RWPE2 (cell line): Measurements from ENCODE around the gene ZFYVE28.

Source experiments
- ATAC-seq: fragments of 200-7000 bp; cut with Tn5 transposase; 3 replicates; pipeline ENCODE4 v1.9.1; 2021; ENCODE audit warnings: low read depth
- DNase-seq: peaks from one replicate; pipeline ENCODE4 v3.0.0-alpha.2; 2020; ENCODE audit warnings: low spot score
- H3K27ac ChIP-seq: fragments of 450-650 bp; 2 replicates; pipeline ENCODE4 v1.5.1; 2017; ENCODE audit warnings: mild to moderate bottlenecking; ENCODE audit not compliant: poor library complexity, severe bottlenecking
- H3K27me3 ChIP-seq: fragments of 250-450 bp; sonication (Bioruptor Pico); 2 replicates; pipeline ENCODE4 v1.5.1; 2021; ENCODE audit warnings: mild to moderate bottlenecking, moderate library complexity; ENCODE audit not compliant: insufficient read depth, poor library complexity, severe bottlenecking
- H3K36me3 ChIP-seq: fragments of 250-450 bp; sonication (Bioruptor Pico); 2 replicates; pipeline ENCODE4 v1.5.1; 2020; ENCODE audit warnings: low read depth, mild to moderate bottlenecking, moderate library complexity
- H3K4me1 ChIP-seq: fragments of 250-450 bp; sonication (Bioruptor Pico); 2 replicates; pipeline ENCODE4 v1.5.1; 2021; ENCODE audit warnings: mild to moderate bottlenecking, moderate library complexity; ENCODE audit not compliant: insufficient read depth, poor library complexity, severe bottlenecking
- H3K4me3 ChIP-seq: fragments of 250-450 bp; sonication (Bioruptor Pico); 2 replicates; pipeline ENCODE4 v1.5.1; 2021; ENCODE audit warnings: mild to moderate bottlenecking, moderate library complexity; ENCODE audit not compliant: severe bottlenecking
- H3K9me3 ChIP-seq: fragments of 250-450 bp; sonication (Bioruptor Pico); 2 replicates; pipeline ENCODE4 v1.5.1; 2021; ENCODE audit warnings: mild to moderate bottlenecking, moderate library complexity; ENCODE audit not compliant: severe bottlenecking
- TF ChIP-seq, protein P1 (sequence below): fragments of 450-650 bp; IDR thresholded peaks from one replicate; pipeline ENCODE4 v1.5.1; 2017; ENCODE audit warnings: mild to moderate bottlenecking, moderate library complexity; ENCODE audit not compliant: poor library complexity, severe bottlenecking

Gene ZFYVE28

DNA sequence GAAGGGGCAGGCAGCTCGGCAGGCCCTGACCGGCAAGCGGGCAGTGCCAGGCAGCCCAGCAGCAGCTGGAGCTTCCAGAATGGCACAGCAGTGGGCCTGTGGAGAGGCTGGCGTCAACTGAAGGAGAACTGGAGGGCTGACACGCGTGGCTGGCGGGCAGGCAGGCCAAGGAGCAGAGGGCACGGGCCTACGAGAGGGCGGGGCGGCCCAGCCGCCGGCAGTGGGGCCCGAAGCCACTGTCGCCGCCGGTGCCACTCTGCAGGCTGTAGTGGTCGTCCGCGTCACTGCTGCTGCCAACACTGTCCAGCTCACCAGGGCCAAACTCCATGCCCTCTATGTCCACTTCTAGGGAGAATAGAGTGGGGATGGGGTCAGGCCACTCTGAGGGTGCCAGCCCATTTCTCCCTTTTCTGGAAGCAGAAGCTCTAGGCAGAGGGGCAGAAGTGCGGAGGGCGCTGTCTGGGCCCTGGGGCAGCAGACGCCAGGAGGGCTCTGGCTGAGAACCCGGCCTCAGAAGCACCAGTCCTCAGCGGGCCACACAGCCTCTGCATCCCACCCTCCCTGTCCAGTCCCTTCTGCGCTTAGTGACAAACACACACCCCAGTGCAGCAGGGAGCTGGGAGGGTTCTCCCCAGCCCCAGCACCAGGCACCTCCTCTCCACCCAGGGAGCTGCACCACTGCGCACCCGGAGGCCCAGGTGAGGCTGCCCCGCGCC, 167.9 kb downstream of the ZFYVE28 start:
- Histone ChIP-seq H3K36me3 (peaks cover 14% of the 10 kb centered on the region), H3K27me3 (no peaks in the 10 kb centered on the region), H3K27ac (no peak overlapping the region), H3K4me1 (no peaks in the 10 kb centered on the region), H3K9me3 (no peaks in the 10 kb centered on the region), H3K4me3 (no peak overlapping the region)
- ATAC-seq (no peak), DNase-seq (no peak)
- TF ChIP-seq, protein P1, sequence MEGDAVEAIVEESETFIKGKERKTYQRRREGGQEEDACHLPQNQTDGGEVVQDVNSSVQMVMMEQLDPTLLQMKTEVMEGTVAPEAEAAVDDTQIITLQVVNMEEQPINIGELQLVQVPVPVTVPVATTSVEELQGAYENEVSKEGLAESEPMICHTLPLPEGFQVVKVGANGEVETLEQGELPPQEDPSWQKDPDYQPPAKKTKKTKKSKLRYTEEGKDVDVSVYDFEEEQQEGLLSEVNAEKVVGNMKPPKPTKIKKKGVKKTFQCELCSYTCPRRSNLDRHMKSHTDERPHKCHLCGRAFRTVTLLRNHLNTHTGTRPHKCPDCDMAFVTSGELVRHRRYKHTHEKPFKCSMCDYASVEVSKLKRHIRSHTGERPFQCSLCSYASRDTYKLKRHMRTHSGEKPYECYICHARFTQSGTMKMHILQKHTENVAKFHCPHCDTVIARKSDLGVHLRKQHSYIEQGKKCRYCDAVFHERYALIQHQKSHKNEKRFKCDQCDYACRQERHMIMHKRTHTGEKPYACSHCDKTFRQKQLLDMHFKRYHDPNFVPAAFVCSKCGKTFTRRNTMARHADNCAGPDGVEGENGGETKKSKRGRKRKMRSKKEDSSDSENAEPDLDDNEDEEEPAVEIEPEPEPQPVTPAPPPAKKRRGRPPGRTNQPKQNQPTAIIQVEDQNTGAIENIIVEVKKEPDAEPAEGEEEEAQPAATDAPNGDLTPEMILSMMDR: no peak

DNA sequence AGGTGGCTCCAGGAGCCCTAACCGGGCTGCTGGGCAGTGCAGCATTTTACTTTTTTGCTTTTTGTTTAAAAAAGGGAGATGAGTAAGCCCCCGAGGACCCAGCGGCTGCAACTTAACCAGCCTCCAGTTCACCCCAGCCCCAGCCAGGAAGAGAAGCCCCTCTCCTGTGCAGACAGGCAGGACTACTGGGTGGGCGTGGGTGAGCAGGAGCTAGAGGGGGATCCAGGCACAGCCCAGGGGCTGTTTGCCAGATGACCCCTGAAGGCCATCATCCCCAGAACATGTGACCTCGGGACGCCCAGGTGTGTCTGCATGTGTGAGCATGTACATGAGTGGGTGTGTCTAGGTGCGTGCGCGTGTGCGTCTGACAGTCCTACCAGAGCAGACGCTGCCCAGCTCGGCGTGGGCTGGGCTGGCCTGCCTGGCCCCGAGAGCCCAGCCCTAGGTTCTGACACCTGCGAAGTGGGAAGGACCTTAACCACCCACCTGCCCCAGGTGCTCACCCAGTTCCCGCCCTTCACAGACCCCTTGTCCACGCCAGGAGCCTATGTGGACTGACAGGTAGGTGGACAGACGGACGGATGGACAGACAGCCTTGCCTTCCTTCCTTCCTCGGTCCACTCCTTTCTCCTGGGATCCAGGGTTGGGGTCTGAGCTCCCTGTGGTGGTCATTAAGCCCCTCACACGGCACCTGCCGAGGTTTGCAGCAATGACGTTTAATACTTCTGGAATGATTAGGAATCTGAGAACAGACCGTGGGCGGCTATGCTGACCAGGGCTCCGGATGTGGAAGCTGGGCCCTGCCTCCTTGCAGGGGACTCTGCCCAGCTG, 168.7 kb downstream of the ZFYVE28 start:
- H3K27ac ChIP-seq: no peak overlapping the region
- no peak for ATAC-seq
- TF ChIP-seq, protein P1: no peak

DNA sequence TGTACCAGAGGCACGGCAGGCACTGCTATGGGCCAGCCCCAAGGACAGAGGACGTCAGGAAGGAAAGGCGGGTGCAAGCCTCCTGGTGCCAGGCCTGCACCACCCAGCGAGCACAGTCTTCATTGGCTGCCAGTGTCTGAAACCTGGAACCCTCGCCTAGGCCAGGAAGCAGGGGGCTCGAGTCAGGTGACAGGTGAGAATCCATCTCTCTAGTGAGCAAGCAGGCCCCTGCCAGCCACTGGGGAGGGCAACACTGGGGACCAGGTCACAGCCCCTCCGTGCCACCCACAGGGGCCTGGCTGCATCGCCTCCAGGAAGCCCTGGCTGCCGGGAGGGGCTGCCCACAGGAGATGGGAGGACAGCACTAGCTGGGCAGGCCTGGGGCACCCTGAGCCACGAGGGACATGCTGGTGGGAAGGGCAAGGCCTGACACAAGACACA, 169.6 kb downstream of the ZFYVE28 start:
- ATAC-seq: no peak
- no peak for DNase-seq
- H3K27ac ChIP-seq: no peak overlapping the region

More for the DNA sequence above, 168.7 kb downstream of the ZFYVE28 start:
- DNase-seq: peak; percentile 59
- Histone ChIP-seq H3K4me1 (no peaks in the 10 kb centered on the region), H3K4me3 (no peak overlapping the region), H3K27me3 (no peaks in the 10 kb centered on the region), H3K9me3 (no peaks in the 10 kb centered on the region), H3K36me3 (peaks cover 11% of the 10 kb centered on the region)

DNA sequence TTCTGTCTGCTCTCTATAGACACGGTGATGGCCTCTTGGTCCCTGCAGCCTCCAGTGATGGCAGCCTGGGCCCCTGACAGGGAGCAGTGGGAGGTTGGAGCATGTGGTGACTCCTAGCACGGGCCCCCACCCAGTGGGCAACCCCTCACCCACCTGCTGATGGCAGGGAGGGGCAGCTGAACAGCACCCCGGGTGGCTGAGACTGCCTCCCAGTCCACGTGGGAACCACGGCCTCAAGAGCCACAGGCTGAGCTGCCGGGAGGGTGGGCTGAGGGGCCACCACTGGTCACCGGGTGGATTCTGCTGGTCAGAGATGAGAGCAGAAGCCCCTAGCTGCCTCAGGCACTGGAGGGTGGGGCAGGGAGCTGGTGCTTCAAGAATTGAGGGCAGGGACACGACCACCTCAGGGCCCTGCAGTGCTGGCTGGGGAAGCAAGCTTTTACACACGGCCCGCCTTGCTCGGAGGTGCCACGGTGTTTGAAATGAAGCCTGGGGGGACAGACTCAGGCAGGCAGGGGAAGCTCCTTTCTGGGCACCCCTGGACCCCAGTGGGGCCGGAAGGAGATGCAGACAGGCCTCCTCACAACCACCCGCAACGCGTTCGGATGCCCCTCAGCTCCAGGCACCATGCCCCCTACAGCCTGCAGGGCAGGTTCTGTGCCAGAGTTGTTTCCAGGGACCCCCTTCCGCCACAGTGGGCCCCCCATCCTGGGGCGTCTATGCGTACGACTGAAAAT, 170.2 kb downstream of the ZFYVE28 start:
- H3K4me3 ChIP-seq: no peak overlapping the region
- no peak for ATAC-seq
- H3K4me1 ChIP-seq: no peaks in the 10 kb centered on the region
- no peak overlapping the region for H3K27ac ChIP-seq
- TF ChIP-seq, protein P1: no peak
- DNase-seq: no peak
- no peaks in the 10 kb centered on the region for H3K36me3 ChIP-seq
- H3K27me3 ChIP-seq: no peaks in the 10 kb centered on the region
- no peaks in the 10 kb centered on the region for H3K9me3 ChIP-seq

More for the DNA sequence above, 169.6 kb downstream of the ZFYVE28 start:
- H3K27me3 ChIP-seq: no peaks in the 10 kb centered on the region
- no peaks in the 10 kb centered on the region for H3K4me1 ChIP-seq
- TF ChIP-seq, protein P1: no peak
- no peak overlapping the region for H3K4me3 ChIP-seq
- H3K9me3 ChIP-seq: no peaks in the 10 kb centered on the region
- peaks cover 2% of the 10 kb centered on the region; the same call in 1 of the 2 replicates for H3K36me3 ChIP-seq
